ENCODE measurements around the gene QPRT. TPM values are rescaled to one million over a fixed set of nuclear protein-coding genes. Genes with fewer than 3 reads are reported as not detected.

Gene QPRT
- total RNA-seq, 2 experiments from 2014 or later: 0.19 to 0.45 TPM

DNA sequence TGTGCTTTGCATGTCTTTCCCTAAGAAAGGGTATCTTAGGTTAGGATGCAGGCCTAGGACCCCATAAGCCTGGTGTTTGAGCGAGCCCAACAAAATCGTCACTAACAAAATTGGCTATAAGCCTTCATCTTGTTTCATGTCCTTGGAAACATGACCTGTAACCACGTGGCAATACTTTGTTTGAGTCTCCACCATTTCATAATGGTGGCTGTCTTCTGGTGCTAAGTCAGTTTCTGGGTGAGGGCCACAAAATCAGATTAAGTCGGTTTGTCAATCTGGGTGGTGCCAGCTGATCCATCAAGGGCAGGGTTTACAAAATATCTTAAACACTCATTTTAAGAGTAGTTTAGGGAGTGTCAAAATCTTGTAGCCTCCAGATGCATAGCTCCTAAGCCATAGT, 33.8 kb downstream of the QPRT start:
- TF ChIP-seq CTCF (IDR thresholded peaks at IDR 0.05): no peak
- no peak overlapping the region for H3K27ac Mint-ChIP-seq
- POLR2A ChIA-PET: interaction anchor here (2.0 to 4.5 kb wide), 2 partner anchors 12 to 26 kb away, joined by 8 to 41 read pairs; no protein-coding TSS in a partner anchor

DNA sequence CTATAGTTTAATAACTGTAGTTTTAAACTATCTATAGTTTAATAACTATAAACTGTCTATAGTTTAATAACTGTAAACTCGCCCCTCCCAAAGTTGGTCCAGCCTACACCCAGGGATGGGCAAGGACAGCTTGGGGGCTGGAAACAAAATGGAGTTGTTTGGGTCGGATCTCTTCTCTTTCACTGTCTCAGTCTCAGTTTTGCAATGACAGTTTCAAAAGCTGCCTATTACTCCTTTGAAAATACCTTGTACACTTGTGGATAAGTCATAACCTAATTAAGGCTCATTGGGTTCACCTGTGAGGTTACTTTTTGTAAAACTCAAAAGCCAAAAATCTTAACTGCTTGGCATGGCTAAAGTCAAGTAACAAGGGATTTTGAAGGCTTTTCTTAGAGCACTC, 35.4 kb downstream of the QPRT start:
- Histone ChIP-seq H3K27ac (ENCODE audit: low read depth in 1 of 2, low read length in 2 of 2) (no peak overlapping the region), H3K4me3 (ENCODE audit: low read length) (no peak overlapping the region), H3K27me3 (ENCODE audit: control insufficient read depth in 1 of 2, insufficient read depth in 2 of 2, low read length in 2 of 2) (no peaks in the 10 kb centered on the region), H3K9me3 (ENCODE audit: control insufficient read depth in 1 of 2, insufficient read depth in 1 of 2, low read length in 2 of 2) (no peaks in the 10 kb centered on the region), H3K36me3 (ENCODE audit: insufficient read depth, low read length) (no peaks in the 10 kb centered on the region), H3K4me1 (ENCODE audit: insufficient read depth, low read length) (peaks cover 9% of the 10 kb centered on the region)
- CTCF ChIA-PET: interaction anchor here (1.4 to 1.5 kb wide), 2 partner anchors 14 kb away, joined by 4 to 7 read pairs; no protein-coding TSS in a partner anchor
- intact Hi-C loops (cut with DNase I, micrococcal nuclease): no loop called here
- DNase-seq (no peak), ATAC-seq (ENCODE audit: poor library complexity) (no peak)
- H3K4me1 Mint-ChIP-seq (ENCODE audit: low read depth): peaks cover 11% of the 10 kb centered on the region
- no peaks in the 10 kb centered on the region for H3K27me3 Mint-ChIP-seq
- POLR2A ChIA-PET: interaction anchor here (1.2 to 2.9 kb wide), 3 partner anchors 13 to 106 kb away, joined by 3 to 13 read pairs (median 8); partner anchors contain the start of genes KIF22 and MVP
- H3K27ac Mint-ChIP-seq: no peak overlapping the region
- no peaks in the 10 kb centered on the region for H3K9me3 Mint-ChIP-seq
- no peak overlapping the region for H3K4me3 Mint-ChIP-seq
- no peak for TF ChIP-seq CTCF (IDR thresholded peaks at IDR 0.05)
- H3K36me3 Mint-ChIP-seq (ENCODE audit: low read depth): no peaks in the 10 kb centered on the region

More for the DNA sequence above, 33.8 kb downstream of the QPRT start:
- Mint-ChIP-seq H3K9me3 (no peaks in the 10 kb centered on the region), H3K4me1 (ENCODE audit: low read depth) (peaks cover 11% of the 10 kb centered on the region), H3K36me3 (ENCODE audit: low read depth) (no peaks in the 10 kb centered on the region), H3K4me3 (no peak overlapping the region), H3K27me3 (no peaks in the 10 kb centered on the region)
- no peaks in the 10 kb centered on the region for H3K9me3 ChIP-seq (ENCODE audit: control insufficient read depth in 1 of 2, insufficient read depth in 1 of 2, low read length in 2 of 2)
- H3K27ac ChIP-seq (ENCODE audit: low read depth in 1 of 2, low read length in 2 of 2): no peak overlapping the region
- ATAC-seq (ENCODE audit: poor library complexity) (no peak), DNase-seq (no peak)
- H3K27me3 ChIP-seq (ENCODE audit: control insufficient read depth in 1 of 2, insufficient read depth in 2 of 2, low read length in 2 of 2): no peaks in the 10 kb centered on the region
- CTCF ChIA-PET: interaction anchor here (0.9 to 1.7 kb wide), 6 partner anchors 9 to 78 kb away, joined by 3 to 6 read pairs (median 4); partner anchors contain the start of gene KIF22
- no peak overlapping the region for H3K4me3 ChIP-seq (ENCODE audit: low read length)
- H3K4me1 ChIP-seq (ENCODE audit: insufficient read depth, low read length): peaks cover 9% of the 10 kb centered on the region
- intact Hi-C loops (cut with DNase I, micrococcal nuclease): no loop called here
- no peaks in the 10 kb centered on the region for H3K36me3 ChIP-seq (ENCODE audit: insufficient read depth, low read length)

- TF ChIP-seq CTCF (IDR thresholded peaks at IDR 0.05): no peak
- H3K4me1 Mint-ChIP-seq (ENCODE audit: low read depth): peaks cover 7% of the 10 kb centered on the region
- H3K4me3 Mint-ChIP-seq: no peak overlapping the region
- CTCF ChIA-PET: interaction anchor here (0.6 to 1.4 kb wide), 2 partner anchors 14 to 47 kb away, joined by 4 to 7 read pairs; no protein-coding TSS in a partner anchor
- intact Hi-C loops (cut with DNase I, micrococcal nuclease): loop anchor here in 1 of 2 experiments (5.0 kb wide), 1 partner anchor 42 kb away; no protein-coding TSS in a partner anchor
- Histone ChIP-seq H3K9me3 (ENCODE audit: control insufficient read depth in 1 of 2, insufficient read depth in 1 of 2, low read length in 2 of 2) (no peaks in the 10 kb centered on the region), H3K36me3 (ENCODE audit: insufficient read depth, low read length) (no peaks in the 10 kb centered on the region), H3K4me3 (ENCODE audit: low read length) (no peak overlapping the region), H3K4me1 (ENCODE audit: insufficient read depth, low read length) (peaks cover 9% of the 10 kb centered on the region), H3K27ac (ENCODE audit: low read depth in 1 of 2, low read length in 2 of 2) (no peak overlapping the region), H3K27me3 (ENCODE audit: control insufficient read depth in 1 of 2, insufficient read depth in 2 of 2, low read length in 2 of 2) (no peaks in the 10 kb centered on the region)
- no peak overlapping the region for H3K27ac Mint-ChIP-seq
- no peaks in the 10 kb centered on the region for H3K27me3 Mint-ChIP-seq
- no peaks in the 10 kb centered on the region for H3K36me3 Mint-ChIP-seq (ENCODE audit: low read depth)
- H3K9me3 Mint-ChIP-seq: no peaks in the 10 kb centered on the region
- DNase-seq (no peak), ATAC-seq (ENCODE audit: poor library complexity) (no peak)
- POLR2A ChIA-PET: interaction anchor here (0.7 to 2.9 kb wide), 4 partner anchors 13 to 106 kb away, joined by 3 to 13 read pairs (median 6); partner anchors contain the start of genes KIF22 and MVP
Observed at GRCh38 chr16:29714972-29715371, 36.0 kb downstream of the QPRT start.

Measured in CD4-positive, alpha-beta T cell (primary cell).